Measurements from ENCODE around the gene PRMT5.
A peak's percentile ranks its signal among the peaks of the same experiment; 100 is the strongest.
"Not testable (repeated sequence)": the region's sequence is repeated elsewhere in the genome, so short reads cannot be mapped to it uniquely, and the experiment has no call there.

The PRMT5 gene

GRCh38 chr14:22932146-22932545, 3.0 kb upstream of the PRMT5 start:
- DNase-seq (ENCODE audit: low read depth in 2 of 2) = no peak

- no peak for DNase-seq (ENCODE audit: low read depth in 2 of 2)
Measured at GRCh38 chr14:22929961-22930364, 787 bp upstream of the PRMT5 start.

DNA sequence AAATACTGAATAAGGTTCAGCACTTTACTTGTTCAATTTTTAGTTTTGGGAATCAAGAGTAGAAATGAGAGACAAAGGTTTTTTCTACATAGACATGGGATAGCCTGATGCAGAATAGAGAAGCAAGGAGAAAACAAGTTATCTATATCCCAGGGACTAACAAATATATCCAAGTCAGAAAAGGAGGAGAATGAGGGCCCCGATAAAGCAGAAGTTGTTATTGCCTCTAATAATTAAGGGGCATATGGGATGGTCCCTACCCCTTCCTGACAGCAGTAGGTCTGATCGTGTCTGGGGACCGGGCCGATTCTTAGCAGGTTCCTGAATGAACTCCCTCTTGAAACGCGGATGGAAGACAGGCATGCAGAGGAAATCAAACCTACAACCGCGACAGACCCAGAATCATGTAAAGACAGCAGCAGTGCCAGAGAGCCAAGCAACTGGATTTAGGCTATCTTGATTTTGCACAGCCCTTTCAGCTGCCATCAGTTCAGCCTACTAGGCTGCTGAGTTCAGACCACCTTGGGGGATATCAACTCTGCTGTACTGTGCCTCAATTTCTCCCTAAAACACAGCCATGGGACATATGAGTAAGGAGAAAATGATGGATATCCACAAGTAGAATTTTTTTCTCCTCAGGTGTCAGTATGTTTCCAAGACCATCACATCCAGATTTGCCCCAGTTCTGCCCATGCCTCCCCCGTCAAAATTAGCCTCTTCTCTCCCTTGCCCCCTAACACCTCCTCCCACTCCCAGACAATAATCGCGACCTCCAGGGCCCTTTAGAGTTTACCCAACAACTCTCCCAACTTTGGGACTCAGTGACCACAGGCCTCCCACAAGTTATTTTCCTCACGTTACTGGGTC, 706 bp downstream of the PRMT5 start:
- DNase-seq (ENCODE audit: low read depth in 2 of 2) = no peak

DNA sequence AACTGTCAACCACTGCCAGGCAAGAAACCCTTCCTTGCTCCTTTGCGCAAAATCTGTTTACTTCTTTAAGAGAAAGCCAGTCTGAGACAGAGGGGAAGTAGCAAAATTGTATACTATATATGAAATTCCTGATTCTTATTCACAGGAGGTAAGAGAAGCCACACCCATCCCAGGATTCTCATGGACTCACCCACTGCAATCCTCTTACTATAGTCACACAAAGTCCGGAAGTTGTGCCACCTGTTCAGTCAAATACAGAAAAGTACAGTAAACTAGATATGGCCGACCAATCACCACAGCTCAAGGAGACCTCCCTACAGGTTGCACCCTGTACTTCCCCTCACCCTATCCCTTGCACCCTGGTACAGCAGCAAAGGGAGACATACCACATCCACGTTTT, 2.9 kb downstream of the PRMT5 start:
- DNase-seq (ENCODE audit: low read depth in 2 of 2) = no peak

GRCh38 chr14:22925513-22925912, 3.7 kb downstream of the PRMT5 start:
- no peak for DNase-seq (ENCODE audit: low read depth in 2 of 2)

DNA sequence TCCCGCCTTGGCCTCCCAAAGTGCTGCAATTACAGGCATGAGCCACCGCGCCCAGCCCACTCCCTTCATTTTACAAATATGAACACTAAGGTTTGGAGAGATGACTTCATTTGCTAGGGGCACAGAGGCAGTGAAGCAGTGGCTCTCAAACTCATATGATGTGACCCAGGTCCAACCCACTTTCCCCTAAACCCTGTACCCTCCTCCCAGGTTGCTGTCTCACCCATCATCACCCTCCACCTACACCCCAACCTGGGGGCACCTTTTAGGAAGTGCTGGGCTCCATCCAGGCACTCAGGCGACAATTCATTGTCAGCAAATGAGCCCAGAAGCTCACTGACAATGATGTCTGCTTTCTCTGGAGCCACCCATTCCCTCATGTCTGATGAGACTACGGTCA, 5.4 kb downstream of the PRMT5 start:
- DNase-seq (ENCODE audit: low read depth in 2 of 2) = no peak

DNA sequence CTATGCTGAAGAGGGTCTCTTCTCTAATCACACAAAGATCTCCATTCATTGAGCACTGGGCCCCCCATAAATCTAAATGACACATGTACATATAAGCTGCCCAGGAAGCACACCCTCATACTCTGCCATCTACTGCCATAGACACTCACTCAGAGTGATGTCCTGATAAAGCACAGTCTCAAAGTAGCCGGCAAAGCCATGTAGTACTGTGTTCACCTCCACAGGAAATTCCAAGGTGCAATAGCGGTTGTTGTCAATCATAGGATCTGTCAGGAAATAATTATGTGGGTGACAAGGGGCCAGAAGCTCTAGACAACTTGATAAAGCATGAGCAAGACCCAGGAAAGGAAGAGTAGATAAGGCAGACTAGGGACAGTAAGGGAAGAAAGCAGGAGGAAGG, 6.9 kb downstream of the PRMT5 start:
- no peak for DNase-seq (ENCODE audit: low read depth in 2 of 2)

DNA sequence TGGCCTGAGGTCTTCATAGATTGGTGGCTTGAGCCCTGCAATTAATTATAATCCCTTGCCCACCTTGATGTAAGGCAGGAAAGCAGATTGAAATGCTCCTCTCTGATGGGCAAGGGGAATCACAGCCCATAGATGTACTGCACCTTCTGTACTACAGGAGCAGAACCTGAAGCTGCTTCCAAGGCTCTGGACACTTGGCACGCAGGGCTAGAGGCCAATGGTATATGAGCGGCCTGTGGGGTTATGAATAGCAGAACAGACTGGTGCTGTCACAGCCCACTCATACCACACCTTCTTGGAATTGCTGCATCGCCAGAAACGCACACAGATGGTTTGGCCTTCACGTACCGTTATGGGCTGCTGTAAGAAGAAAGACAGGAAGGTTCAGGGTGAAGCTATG, 8.5 kb downstream of the PRMT5 start:
- DNase-seq (ENCODE audit: low read depth in 2 of 2) = no peak

GRCh38 chr14:22919601-22919921, 9.6 kb downstream of the PRMT5 start:
- no peak for DNase-seq (ENCODE audit: low read depth in 2 of 2)

- DNase-seq (ENCODE audit: low read depth in 2 of 2) = peak; percentile 99
Measured at GRCh38 chr14:22918804-22919600, 10.2 kb downstream of the PRMT5 start, which contains the start of gene RBM23. RBM23 (minus strand) TSS chr14:22919149.

DNA sequence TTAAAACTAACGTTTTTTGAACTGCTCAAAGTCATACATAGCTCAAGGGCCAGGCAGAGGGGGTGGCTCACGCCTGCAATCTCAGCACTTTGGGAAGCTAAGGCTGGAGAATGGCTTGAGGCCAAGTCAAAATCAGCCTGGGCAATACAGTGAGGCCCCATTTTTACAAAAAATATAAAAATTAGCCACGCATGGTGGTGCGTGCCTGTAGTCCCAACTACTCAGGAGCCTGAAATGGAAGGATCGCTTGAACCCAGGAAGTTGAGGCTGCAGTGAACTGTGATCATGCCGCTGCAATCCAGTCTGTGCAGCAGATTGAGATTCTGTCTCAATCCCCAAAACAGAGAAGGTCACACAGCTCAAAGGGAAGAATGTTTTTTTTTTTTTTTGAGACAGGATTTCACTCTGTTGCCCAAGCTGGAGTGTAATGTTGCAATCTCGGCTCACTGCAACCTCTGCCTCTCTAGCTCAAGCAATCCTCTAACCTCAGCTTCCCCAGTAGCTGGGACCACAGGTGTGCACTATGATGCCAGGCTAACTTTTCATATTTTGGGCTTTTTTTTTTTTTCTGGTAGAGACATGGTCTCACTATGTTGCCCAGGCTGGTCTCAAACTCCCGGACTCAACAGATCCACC, 13.2 kb downstream of the PRMT5 start:
- no peak for DNase-seq (ENCODE audit: low read depth in 2 of 2)

DNA sequence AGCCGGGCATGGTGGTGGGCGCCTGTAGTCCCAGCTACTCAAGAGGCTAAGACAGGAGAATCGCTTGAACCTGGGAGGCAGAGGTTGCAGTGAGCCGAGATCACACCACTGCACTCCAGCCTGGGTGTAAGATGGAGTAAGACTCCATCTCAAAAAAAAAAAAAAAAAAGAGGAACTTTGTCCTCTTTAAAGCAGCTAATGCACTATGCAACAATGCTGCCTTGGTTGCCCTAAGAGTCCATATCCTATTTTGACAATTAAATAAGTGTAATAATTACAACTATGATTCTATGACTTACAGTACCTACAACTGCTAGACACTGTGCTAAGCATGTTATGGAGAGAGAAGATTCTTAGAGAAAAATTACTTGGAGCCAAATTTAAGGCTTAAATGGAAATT, 14.3 kb downstream of the PRMT5 start:
- DNase-seq (ENCODE audit: low read depth in 2 of 2) = not testable (repeated sequence)

DNA sequence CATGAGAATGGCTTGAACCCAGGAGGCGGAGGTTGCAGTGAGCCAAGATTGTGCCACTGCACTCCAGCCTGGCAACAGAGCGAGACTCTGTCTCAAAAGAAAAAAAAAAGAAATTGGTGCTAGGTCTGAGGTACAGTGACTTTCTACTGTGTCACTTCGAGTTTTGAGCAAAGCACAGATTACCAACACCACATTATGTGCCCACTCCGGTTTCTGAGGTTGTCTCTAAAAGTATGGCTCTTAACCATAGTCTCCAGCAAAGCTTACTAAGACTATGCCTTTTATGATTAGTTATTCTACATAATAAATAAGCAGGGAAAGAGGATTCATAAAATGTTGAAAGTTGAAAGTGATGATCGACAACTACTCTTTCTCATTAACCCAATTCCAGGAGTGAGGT, 18.3 kb downstream of the PRMT5 start:
- DNase-seq (ENCODE audit: low read depth in 2 of 2) = no peak

- DNase-seq (ENCODE audit: low read depth in 2 of 2) = no peak
Measured at GRCh38 chr14:22908601-22909000, 20.6 kb downstream of the PRMT5 start.

DNA sequence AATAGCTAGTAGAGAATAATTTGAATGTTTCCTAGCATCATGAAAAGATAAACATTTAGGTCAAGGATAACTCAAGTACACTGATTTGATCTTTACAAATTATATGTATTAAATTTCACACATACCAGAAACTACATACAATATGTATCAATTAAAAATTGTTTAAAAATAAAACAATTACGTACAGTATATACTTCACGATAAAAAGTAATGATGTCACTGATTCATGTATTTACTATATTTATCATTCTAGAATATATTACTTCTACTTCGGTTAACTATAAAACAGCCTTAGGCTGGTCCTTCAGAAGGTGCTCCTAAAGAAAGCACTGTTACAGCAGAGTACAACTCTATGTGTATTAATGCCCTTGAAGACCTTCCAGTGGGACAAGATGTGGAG, 21.7 kb downstream of the PRMT5 start:
- no peak for DNase-seq (ENCODE audit: low read depth in 2 of 2)

DNA sequence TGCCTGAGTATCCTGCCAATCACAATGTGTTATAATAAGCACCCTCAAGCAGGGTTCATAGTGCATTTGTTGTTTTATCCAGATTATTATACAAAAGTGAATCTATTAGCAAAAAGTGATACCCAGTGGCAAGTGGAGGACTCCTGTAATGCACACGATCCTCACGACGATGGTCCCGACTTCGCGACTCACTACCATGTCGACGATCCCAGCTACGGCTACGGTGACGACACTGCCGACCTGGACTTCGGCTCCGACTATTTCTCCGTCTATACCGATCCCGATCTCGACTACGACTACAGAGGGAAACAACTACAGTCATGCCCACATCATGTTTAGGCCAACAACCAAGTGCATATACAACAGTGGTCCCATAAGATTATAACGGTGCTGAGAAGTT, 23.1 kb downstream of the PRMT5 start:
- no peak for DNase-seq (ENCODE audit: low read depth in 2 of 2)

DNA sequence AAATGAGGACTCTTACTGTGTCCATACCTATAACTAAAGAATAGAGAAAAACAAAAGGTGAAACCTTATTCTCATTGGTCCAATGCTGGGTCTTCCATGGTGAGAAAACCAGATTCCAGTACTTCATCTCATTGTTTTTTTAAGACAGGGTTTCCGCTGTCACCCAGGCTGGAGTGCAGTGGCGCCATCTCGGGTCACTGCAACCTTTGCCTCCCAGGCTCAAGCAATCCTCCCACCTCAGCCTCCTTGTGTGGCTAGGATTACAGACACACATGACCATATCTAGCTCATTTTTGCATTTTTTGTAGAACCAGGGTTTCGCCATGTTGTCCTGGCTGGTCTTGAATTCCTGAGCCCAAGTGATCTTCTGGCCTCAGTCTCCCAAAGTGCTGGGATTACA, 23.5 kb downstream of the PRMT5 start:
- no peak for DNase-seq (ENCODE audit: low read depth in 2 of 2)

DNA sequence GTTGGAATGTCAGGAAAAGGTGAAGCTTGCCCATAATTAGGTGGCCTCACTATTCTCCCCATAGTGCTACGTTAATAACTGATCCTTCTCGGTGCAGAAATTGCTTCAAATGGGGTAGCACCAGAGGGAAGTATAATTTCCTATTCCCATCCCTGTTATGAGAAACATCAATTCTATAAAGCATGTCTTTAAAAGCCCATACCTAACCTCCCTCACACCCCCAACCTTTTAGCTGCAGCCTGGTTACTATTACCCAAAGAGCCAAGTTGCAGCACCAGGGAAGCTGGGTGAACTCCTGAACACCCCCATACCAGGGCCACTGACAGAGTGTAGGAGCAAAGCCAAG, 25.5 kb downstream of the PRMT5 start:
- DNase-seq (ENCODE audit: low read depth in 2 of 2) = no peak

- DNase-seq (ENCODE audit: low read depth in 2 of 2) = no peak
Measured at GRCh38 chr14:22901799-22902198, 27.4 kb downstream of the PRMT5 start.

DNA sequence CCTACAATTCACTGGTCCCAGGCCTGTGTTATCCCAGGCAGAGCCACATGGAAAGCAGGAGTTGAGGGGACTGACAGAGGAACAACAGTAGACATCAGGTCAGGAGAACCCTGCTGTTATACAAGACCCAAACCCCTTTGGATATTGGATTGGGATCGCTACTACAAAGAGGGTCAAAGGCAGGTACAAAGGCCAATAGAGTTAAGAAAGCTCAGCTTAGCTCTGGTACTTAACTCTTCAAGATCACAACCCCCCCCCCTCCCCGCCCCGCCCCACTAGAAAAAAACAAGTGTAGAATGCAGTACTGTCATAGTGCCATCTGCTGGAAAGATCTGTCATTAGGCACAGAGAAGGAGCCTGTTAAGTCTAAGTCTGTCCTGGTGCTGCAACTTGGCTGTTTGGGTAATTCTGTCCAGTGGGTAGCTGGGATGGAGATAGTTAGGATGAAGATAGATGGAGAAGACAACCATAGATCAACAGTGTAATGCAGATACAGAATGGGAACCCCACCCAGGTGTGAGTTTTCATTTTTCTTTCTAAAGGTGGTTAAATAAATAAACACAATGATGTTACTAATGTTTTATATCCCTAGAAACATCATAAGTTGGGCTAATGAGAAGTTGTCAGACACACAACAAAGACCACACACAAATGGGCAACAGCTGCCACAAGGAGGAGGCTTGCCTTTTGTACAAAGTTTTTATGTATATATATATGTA, 28.9 kb downstream of the PRMT5 start:
- DNase-seq (ENCODE audit: low read depth in 2 of 2) = no peak

DNA sequence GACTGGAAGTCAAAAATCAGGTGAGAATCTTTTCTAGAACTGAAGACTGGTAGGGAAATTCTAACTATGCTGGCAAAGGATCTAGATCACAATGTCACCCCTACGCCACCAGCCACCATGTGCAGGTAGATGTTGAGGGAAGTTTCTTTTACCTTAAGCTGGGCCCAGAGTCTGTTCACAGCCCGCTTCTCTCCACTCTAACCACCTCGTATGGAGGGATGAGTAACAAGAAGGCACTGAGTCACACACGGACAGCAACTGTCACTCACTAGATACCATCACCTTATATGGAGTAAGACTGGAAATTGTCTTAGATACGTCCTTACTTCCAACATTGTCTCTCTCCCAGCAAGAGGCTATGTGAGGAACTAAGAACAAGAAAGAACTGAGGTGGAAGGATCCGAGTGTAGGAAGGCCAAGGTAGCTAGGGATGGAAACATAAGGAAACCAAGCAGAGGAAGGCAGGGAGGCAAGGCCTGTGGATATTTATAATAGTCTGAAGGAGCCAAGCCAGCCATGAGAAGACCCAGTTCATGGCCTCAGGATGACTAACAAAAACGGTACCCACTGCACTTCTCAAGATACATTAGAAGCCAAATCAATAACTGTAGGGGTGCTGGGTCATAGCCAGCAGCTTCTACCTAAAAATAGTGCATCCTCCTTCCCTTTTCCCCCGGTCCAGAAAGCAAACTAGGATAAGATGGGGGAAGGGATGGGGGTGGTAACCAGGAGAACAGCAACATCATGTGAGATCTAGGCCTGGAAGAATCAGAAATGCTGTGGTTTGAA, 30.7 kb downstream of the PRMT5 start:
- no peak for DNase-seq (ENCODE audit: low read depth in 2 of 2)

All from stimulated activated CD8-positive, alpha-beta memory T cell treated with anti-CD3 and anti-CD28 coated beads, Interleukin-2, amount 100 ng/mL, for 48 hours (primary cell).